HepG2 (cell line): ENCODE measurements around the gene KRTAP10-2. TPM values are rescaled to one million over a fixed set of nuclear protein-coding genes. Genes with fewer than 3 reads are reported as not detected.

Source experiments
- ATAC-seq: fragments of 200-7000 bp; cut with Tn5 transposase; 3 replicates; pipeline ENCODE4 v1.9.1; 2020; ENCODE audit warnings: mild to moderate bottlenecking, moderate library complexity
- BruUV-seq: library from RNA; stranded (reverse); fragments of 400-500 nt; replicated peaks from 2 replicates; lab custom pipeline; 2021; lab: Mats Ljungman, UMichigan
- CTCF ChIA-PET: fragments of 300-600 bp; formaldehyde crosslinking; extraction: SDS; loops from one replicate; lab custom pipeline; 2021; ENCODE audit warnings: low total read pairs, inconsistent platforms, low intra/inter-chr PET ratio; lab: Yijun Ruan, JAX
- POLR2A ChIA-PET: fragments of 350-600 bp; sonication (Branson Sonifier 250); formaldehyde crosslinking; loops from one replicate; lab custom pipeline; 2020; ENCODE audit warnings: antibody characterized with exemption, inconsistent platforms; lab: Yijun Ruan, JAX
- DNase-seq: peaks from one replicate; pipeline ENCODE4 v3.0.0-alpha.2; 2015; ENCODE audit warnings: low spot score
- FAIRE-seq: peaks from 3 replicates; lab custom pipeline; 2011; peaks lifted over from hg19 to GRCh38; lab: Jason Lieb, UNC
- H2AFZ ChIP-seq: one replicate; pipeline ENCODE4 v1.6.1; 2011; ENCODE audit warnings: low read length, inconsistent platforms
- H3K27ac ChIP-seq: fragments of 300-600 bp; 3 replicates; pipeline ENCODE4 v1.8.0; 2011; ENCODE audit warnings: mixed run types, mild to moderate bottlenecking, mixed read lengths, low read length, inconsistent platforms; ENCODE audit not compliant: insufficient read depth; ENCODE audit errors: extremely low read length
- H3K27me3 ChIP-seq, 2 experiments: fragments of 200-600 bp in 1 of 2; 2 replicates in 1 of 2; 3 replicates in 1 of 2; pipeline versions ENCODE4 v1.6.0 to v1.8.0; 2011; ENCODE audit warnings: low read length in 2 of 2, mild to moderate bottlenecking in 2 of 2, moderate library complexity in 2 of 2, inconsistent platforms in 1 of 2; ENCODE audit not compliant: insufficient read depth in 2 of 2, control insufficient read depth in 1 of 2
- H3K36me3 ChIP-seq, 2 experiments: fragments of 200-600 bp in 1 of 2; replicated peaks in 1 of 2; 2 replicates in 1 of 2; 3 replicates in 1 of 2; pipeline versions ENCODE4 v1.5.1 to v1.8.0; 2011; ENCODE audit warnings: low read length in 2 of 2, inconsistent platforms in 1 of 2; ENCODE audit not compliant: insufficient read depth in 2 of 2, control insufficient read depth in 1 of 2
- H3K4me1 ChIP-seq: 2 replicates; pipeline ENCODE4 v1.5.1; 2012; ENCODE audit warnings: low read length, inconsistent platforms; ENCODE audit not compliant: insufficient read depth
- H3K4me2 ChIP-seq: 2 replicates; pipeline ENCODE4 v1.6.0; 2011; ENCODE audit warnings: low read depth, low read length, inconsistent platforms
- H3K4me3 ChIP-seq, 3 experiments: fragments of 200-600 bp in 1 of 3; sonication (generic), shearing (Covaris generic) in 1 of 3; replicated peaks in 1 of 3; 2 replicates each; pipeline ENCODE4 v1.5.1; 2011 to 2016; ENCODE audit warnings: low read length in 3 of 3, inconsistent platforms in 2 of 3, low read depth in 2 of 3, mild to moderate bottlenecking in 2 of 3, control low read depth in 1 of 3, mixed read lengths in 1 of 3; ENCODE audit not compliant: insufficient read depth in 1 of 3
- H3K79me2 ChIP-seq: one replicate; pipeline ENCODE4 v1.6.1; 2011; ENCODE audit warnings: low read length, inconsistent platforms; ENCODE audit not compliant: insufficient read depth
- H3K9ac ChIP-seq: 2 replicates; pipeline ENCODE4 v1.6.0; 2011; ENCODE audit warnings: mild to moderate bottlenecking, low read depth, low read length, inconsistent platforms; ENCODE audit not compliant: insufficient read depth
- H3K9me3 ChIP-seq: 2 replicates; pipeline ENCODE4 v1.5.1; 2012; ENCODE audit warnings: mild to moderate bottlenecking, low read length
- H4K20me1 ChIP-seq: 2 replicates; pipeline ENCODE4 v1.6.0; 2011; ENCODE audit warnings: inconsistent platforms, mild to moderate bottlenecking, low read length, moderate library complexity; ENCODE audit not compliant: insufficient read depth
- JUNB ChIP-seq: sonication (generic); formaldehyde crosslinking; IDR thresholded peaks from 2 replicates; pipeline ENCODE4 v1.8.0; 2022; ENCODE audit warnings: missing genetic modification reagents, mild to moderate bottlenecking, borderline replicate concordance
- MAFG ChIP-seq: sonication (generic); formaldehyde crosslinking; IDR thresholded peaks from 2 replicates; pipeline ENCODE4 v1.5.1; 2020; ENCODE audit warnings: mild to moderate bottlenecking, missing genetic modification reagents
- MBNL3 ChIP-seq: fragments of 250-450 bp; sonication (Bioruptor Pico); conservative IDR thresholded peaks from 2 replicates; pipeline ENCODE4 v1.8.0; 2022; ENCODE audit warnings: mild to moderate bottlenecking, inconsistent platforms
- MTF1 ChIP-seq: sonication (generic); formaldehyde crosslinking; IDR thresholded peaks from 2 replicates; pipeline ENCODE4 v1.5.0; 2020; ENCODE audit warnings: missing genetic modification reagents
- PBX2 ChIP-seq: IDR thresholded peaks from 2 replicates; pipeline ENCODE4 v1.6.1; 2016; ENCODE audit warnings: control low read depth
- SSRP1 ChIP-seq: IDR thresholded peaks from 2 replicates; pipeline ENCODE4 v1.6.1; 2016; ENCODE audit warnings: control low read depth
- ZBTB39 ChIP-seq: sonication (generic); formaldehyde crosslinking; IDR thresholded peaks from 2 replicates; pipeline ENCODE4 v1.5.0; 2020; ENCODE audit warnings: missing genetic modification reagents
- ZFP41 ChIP-seq: sonication (generic); formaldehyde crosslinking; IDR thresholded peaks from 2 replicates; pipeline ENCODE4 v1.4.0; 2020; ENCODE audit warnings: mild to moderate bottlenecking, missing genetic modification reagents, borderline replicate concordance
- WGBS: methylation state at CpG from one replicate; pipeline ENCODE4 v1.1.6; 2017; ENCODE audit warnings: low lambda C conversion rate; 5-methylcytosine and 5-hydroxymethylcytosine counted together
- in situ Hi-C: cut with HindIII; loops from 2 replicates; pipeline ENCODE4 v1.10.0; 2017; ENCODE audit warnings: low pct_unique_long_range_greater_than_20kb; ENCODE audit not compliant: extremely low pct_ligation_motif_present
- intact Hi-C: fragments of 100-400 bp; cut with micrococcal nuclease; formaldehyde crosslinking; loops from one replicate; pipeline ENCODE4 v1.10.0; 2022; ENCODE audit not compliant: unreplicated experiment
- polyA plus RNA-seq, 8 experiments: library from polyadenylated mRNA; depleted of rRNA in 3 of 8; stranded (reverse) in 7 of 8; unstranded in 1 of 8; fragments of >200 nt; fragmentation: Illumina TruSeq in 4 of 8; extraction: Trizol in 4 of 8; gene quantifications; 2 replicates each; pipeline versions ENCODE4 v1.2.1 to v1.2.3, GENCODE V29; 2011 to 2016; ENCODE audit warnings: low read depth in 4 of 8, missing spikeins in 1 of 8, mixed read lengths in 1 of 8; ENCODE audit not compliant: insufficient read depth in 1 of 8
- total RNA-seq, 5 experiments: library from RNA; depleted of rRNA; stranded (reverse); fragments of >200 nt; fragmentation: Illumina TruSeq; extraction: Trizol; gene quantifications; 2 replicates each; pipeline ENCODE4 v1.2.3, GENCODE V29; 2016; ENCODE audit warnings: low read depth in 1 of 5

The KRTAP10-2 gene
- total and polyA plus RNA-seq, 2 of the 13 experiments (the other 11 are each of a cell fraction or from before 2014, with no cell fraction given): not detected

- no peak overlapping the region for H3K4me2 ChIP-seq
- ATAC-seq (no peak; the same call in 1 of the 3 replicates), FAIRE-seq (no peak), DNase-seq (no peak)
- no peak overlapping the region for H3K27ac ChIP-seq
- CTCF ChIA-PET: no interaction called here
- no TSS peak for BruUV-seq
- 48% methylated on average over 10 of the region's 12 CpGs for WGBS
- POLR2A ChIA-PET: no interaction called here
- H4K20me1 ChIP-seq: no peaks in the 10 kb centered on the region
- H2AFZ ChIP-seq: no peak overlapping the region
- no peaks in the 10 kb centered on the region; a peak in 1 of 5 replicates for H3K27me3 ChIP-seq
- peaks cover 10% of the 10 kb centered on the region for H3K4me1 ChIP-seq
- H3K9ac ChIP-seq: no peak overlapping the region
- no peaks in the 10 kb centered on the region for H3K79me2 ChIP-seq
- no peaks in the 10 kb centered on the region for H3K36me3 ChIP-seq
- no peak for TF ChIP-seq MAFG (CRISPR knock-in tag)
- TF ChIP-seq ZBTB39 (CRISPR knock-in tag): no peak
- TF ChIP-seq ZFP41: no peak
- TF ChIP-seq PBX2: no peak
- no peak for TF ChIP-seq SSRP1 (CRISPR knock-in tag)
- TF ChIP-seq JUNB (CRISPR knock-in tag): no peak
- no peak for TF ChIP-seq MTF1 (CRISPR knock-in tag)
- no peak for TF ChIP-seq MBNL3
- TF ChIP-seq, all 625 proteins: peak for 0
- H3K9me3 ChIP-seq: peaks cover 9% of the 10 kb centered on the region
- intact Hi-C loops: no loop called here
- no peak overlapping the region for H3K4me3 ChIP-seq
- in situ Hi-C loops: no loop called here
Measured at GRCh38 chr21:44568261-44568660, 17.0 kb upstream of the KRTAP10-2 start.
